GM19452 (cell line): ENCODE measurements around the gene QSOX1.

Experiments
- ATAC-seq: cut with Tn5 transposase; IDR thresholded peaks from one replicate; pipeline ENCODE4 v1.9.1; 2021; ENCODE audit not compliant: unreplicated experiment

Gene QSOX1

DNA sequence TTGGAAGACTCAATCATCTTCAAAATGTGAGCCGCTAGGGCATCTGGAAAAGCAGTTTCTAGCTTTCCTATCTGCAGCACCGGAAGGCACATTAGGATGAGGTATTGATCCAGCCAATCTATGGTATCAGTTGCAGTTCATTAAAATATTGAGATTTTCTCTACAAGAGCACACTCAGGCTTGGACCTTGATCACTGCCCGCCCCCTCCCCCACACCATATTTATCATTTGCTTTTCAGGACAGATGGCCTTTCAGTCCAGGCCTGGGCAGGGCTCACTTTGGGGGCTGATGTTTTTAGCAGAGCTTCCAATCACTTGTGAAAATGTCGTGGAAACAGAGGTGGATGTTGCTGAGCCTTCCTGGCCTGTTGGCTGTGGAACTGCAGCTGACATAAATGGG lies 92.9 kb downstream of the QSOX1 start:
- ATAC-seq: no peak

DNA sequence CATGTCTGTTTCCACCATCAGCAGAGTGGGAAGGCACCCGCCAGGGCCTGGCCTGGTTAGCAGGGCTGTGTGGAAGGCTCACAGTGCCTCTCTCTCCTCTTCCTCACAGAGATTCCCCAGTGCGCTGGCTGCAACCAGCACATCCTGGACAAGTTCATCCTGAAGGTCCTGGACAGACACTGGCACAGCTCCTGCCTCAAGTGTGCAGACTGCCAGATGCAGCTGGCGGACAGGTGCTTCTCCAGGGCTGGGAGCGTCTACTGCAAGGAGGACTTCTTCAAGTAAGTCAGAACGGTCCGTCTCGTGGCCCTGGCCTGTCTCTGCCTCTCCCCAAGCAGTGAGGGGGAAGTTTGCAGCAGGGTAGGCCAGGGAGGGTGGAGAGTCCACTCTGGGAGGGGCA lies 93.5 kb downstream of the QSOX1 start:
- ATAC-seq: no peak

DNA sequence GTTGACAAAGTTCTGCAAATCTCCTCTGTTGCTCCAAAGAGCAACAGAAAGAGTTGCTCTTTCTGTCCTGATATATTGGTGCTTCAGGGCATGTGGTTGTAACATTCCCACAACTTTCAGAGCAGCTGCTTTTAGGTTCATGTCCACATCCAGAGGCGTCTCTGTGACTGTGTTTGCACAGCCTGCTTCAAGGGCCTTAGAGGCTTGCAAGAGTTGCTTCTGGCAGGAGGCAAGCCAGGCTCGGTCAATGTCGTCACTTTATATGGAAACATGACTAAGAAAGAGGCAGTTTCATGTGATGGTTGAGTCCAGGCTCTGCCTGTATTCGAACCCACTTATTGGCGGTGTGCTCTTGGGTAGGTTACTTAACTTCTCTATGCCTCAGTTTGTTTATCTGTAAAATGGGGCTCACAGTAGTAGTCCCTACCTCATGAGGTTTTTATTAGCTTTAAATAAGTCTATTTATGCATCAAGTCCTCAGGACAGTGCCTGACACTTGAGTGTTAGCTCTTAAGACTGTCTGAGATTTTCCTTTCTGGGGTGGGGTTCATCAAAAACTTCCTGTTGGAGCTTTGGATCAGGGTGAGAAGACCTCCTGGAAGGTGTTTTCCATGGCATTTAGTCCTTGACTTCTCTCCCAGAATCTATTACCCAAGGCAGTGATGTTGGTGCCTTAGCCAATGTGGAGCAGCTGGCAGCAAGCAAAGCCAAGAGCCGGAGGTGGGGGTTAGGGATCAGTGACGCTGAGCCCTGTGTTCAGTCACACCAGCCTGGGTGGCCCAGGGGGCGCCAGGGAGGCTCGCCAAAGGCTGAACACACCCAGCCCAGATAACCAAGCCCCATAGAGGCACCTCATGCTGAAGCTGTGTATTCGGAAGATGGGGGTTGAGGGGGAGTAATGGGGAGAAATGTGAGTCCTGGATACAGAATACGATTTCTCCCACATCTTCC lies 94.3 kb downstream of the QSOX1 start:
- ATAC-seq: no peak

DNA sequence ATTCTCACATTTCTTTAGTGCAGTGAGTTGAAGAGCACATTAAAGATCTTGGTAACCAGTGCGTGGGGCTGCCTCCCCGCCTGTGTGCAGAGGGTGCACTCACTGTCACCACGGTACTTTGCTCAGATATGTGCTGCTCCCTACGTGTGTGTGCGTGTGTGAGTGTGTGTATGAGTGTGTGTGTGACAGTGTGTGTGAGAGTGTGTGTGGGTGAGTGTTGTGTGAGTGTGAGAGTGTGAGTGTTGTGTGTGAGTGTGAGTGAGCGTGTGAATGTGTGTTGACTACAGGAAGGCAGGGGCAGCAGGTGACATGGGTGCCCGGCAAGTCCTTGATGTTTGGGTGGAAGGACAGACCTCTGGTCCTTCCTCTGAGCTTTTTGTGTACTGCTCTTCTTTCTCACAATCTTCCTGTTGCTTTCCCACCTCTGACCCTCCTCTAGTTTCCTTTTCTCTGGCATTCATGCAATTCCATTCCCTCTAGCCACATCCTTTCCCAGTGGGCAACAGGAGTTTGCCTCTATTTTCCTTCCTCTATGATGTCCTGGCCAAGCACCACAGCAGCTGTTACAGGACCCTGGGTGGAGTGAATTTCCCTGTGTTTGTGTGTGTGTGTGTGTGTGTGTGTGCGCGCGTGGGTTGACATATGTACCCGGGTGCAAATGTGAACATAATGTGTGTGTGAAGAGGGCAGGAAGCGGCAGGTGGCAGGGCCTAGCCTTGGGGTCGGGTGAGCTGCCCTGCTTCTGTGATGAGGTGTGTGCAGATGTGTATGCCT lies 95.2 kb downstream of the QSOX1 start:
- ATAC-seq: no peak

DNA sequence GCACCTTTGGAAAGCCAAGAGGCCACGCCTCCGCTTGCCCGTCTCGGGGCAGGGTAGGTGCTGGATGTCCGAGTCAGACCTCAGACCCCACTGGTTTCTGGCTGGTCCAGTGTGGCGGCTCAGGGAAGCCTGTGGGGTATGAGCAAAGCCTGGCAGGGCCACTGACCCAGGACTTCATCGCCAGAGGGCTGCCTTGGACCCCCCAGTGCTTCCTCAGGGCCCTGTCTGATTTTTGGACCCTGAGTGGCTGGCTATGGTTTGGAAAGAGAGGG lies 95.8 kb downstream of the QSOX1 start:
- ATAC-seq: no peak

DNA sequence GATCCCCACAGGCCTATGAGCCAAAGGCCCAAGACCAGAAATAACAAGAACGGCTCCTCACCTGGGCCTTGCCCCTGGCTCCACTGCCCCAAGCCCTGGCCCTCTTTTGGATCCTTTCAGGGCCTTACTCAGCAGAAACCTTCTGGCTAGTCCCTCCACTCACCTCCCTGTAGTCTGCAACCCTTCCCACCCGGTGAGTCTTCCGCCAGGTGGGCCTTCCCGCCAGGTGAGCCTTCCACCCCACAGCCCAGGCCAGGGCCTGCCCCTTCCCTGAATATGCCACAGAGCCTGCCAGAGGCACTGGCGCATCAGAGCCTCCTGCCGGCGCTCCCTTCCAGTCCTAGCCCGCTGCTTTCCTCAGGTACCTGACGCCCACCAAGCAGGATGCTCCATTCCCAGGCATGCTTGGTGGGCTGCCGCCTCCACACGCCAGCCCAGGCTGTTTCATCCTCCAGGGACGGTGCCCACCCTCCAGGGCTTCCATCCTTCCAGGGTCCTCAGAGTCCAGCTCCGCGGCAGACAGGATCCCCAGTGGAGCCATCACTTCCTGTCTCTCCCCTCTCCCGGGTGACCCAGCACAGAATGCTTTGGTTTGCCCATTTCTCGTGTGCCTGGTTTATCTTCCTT lies 96.3 kb downstream of the QSOX1 start:
- no peak for ATAC-seq

DNA sequence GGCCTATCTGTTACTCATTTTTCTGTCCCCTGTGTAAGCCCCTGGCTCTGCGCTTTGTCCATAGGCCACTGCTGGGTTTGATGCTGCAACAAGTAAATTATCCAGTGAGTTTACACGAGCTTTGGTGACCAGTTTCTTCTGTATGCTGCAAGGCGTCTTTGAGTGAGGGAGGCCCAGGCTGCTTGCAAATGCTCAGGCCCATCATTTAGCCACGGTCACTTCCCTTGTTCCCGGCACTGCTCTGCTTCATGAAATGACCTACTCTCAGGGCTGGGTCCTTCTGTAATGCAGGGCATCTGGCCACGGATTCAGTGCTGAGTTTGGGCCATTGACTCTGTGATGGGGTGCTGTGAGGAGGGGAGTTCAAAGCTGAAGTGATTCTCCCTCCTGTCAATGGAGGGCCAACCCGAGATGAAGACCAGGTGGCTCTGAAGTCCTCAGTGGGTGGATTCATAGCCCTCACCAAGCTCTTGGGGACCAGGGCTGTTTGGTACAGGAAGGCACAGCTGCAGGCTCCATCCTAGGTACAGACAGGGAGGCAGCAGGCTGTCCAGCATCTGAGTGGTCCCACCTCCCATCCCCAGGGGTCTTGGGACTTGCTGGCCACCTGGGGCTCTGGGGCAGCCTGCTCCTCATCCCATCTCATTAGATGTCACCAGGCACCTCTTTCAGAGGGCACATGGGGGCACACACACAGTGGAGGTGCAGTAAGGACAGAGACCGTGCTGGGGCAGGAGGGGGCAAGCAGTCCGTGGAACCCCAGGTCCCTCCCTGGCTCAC lies 97.0 kb downstream of the QSOX1 start:
- ATAC-seq: no peak

DNA sequence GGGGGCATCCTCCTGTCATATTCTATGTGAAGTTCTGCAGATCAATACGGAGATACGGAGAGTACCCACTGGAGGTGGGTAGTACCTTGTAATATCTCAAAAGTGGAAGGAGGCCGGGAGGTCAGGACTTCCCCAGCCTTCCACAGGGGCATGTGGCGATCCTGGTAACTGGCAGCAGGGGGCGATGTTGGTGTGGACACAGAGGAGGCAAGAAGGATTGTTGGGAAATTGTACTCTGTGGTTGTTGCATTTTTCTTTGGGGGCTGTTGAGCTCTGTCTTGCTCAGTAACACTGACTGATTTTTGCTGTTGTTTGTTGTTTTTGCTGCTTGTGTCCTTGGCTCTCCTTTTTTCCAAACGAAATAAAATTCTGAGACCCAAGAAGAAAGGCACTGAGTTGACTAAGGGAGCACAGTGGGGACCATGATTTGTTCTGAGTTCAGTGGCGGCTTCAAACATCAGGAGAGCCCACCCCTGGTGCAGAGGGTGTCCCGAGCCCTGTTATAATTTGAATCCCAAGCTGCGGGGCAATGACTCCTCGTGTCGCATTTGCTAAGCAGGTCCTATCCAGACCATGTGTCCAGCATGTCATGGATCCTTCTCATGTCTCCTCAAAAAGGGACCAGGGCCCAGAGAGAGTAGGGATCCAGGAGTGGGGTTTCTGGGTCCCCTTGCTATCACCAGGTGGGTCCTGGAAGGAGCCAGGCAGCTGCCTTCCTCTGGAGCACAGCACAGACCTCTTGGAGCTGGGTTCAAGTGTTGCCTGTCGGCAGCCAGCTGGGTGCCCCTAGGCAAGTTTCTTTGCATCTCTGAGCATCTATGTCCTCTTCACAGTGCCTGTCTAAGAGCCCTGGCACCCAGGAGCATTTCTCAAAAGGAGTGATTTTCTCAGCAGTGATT lies 98.2 kb downstream of the QSOX1 start:
- peak; percentile 82 for ATAC-seq
